Esophagus muscularis mucosa (tissue), 4 donors: ENCODE measurements around the gene SLC52A3. TPM values are rescaled to one million over a fixed set of nuclear protein-coding genes. Genes with fewer than 3 reads are reported as not detected.

Experiments
- DNase-seq: peaks from one replicate; pipeline ENCODE4 v3.0.0-alpha.2; 2017; ENCODE audit errors: extremely low spot score
- H3K27ac ChIP-seq, 4 donors: fragments of 200-600 bp; sonication (generic); replicated peaks in 1 of 4; 1 replicate in 3 of 4; 2 replicates in 1 of 4; pipeline ENCODE4 v1.5.1; 2016 to 2019; ENCODE audit warnings: mild to moderate bottlenecking in 1 of 4
- H3K27me3 ChIP-seq, 4 donors: fragments of 200-600 bp; sonication (generic); one replicate each; pipeline versions ENCODE4 v1.5.1 to v1.6.0; 2016 to 2019
- H3K36me3 ChIP-seq, 4 donors: fragments of 200-600 bp; sonication (generic); one replicate each; pipeline ENCODE4 v1.5.1; 2016 to 2019
- H3K4me1 ChIP-seq, 4 donors: fragments of 200-600 bp; sonication (generic); one replicate each; pipeline ENCODE4 v1.5.1; 2016 to 2019
- H3K4me3 ChIP-seq, 4 donors: fragments of 200-600 bp; sonication (generic); 1 replicate in 2 of 4; 2 replicates in 2 of 4; pipeline ENCODE4 v1.5.1; 2016 to 2019; ENCODE audit warnings: mild to moderate bottlenecking in 4 of 4, moderate library complexity in 1 of 4
- H3K9me3 ChIP-seq, 4 donors: fragments of 200-600 bp; sonication (generic); 1 replicate in 3 of 4; 2 replicates in 1 of 4; pipeline ENCODE4 v1.5.1; 2016 to 2019
- CTCF ChIP-seq, 3 experiments: fragments of 200-600 bp in 2 of 3; fragments of 450-650 bp in 1 of 3; sonication (generic) in 2 of 3; IDR thresholded peaks; one replicate each; pipeline ENCODE4 v1.5.1; 2017 to 2019; ENCODE audit warnings: antibody characterized with exemption in 3 of 3, mild to moderate bottlenecking in 2 of 3, moderate library complexity in 1 of 3
- EP300 ChIP-seq: sonication (generic); formaldehyde crosslinking; IDR thresholded peaks from one replicate; pipeline ENCODE4 v1.6.1; 2017; ENCODE audit warnings: antibody characterized with exemption
- POLR2A ChIP-seq: fragments of 450-650 bp; IDR thresholded peaks from one replicate; pipeline ENCODE4 v1.6.1; 2017; ENCODE audit warnings: antibody characterized with exemption, moderate library complexity, mild to moderate bottlenecking, low read depth
- POLR2AphosphoS5 ChIP-seq, 2 donors: sonication (generic); formaldehyde crosslinking; IDR thresholded peaks; one replicate each; pipeline ENCODE4 v1.6.1; 2017; ENCODE audit warnings: antibody characterized with exemption in 2 of 2
- WGBS: methylation state at CpG from one replicate; pipeline ENCODE4 v1.1.5; 2018; 5-methylcytosine and 5-hydroxymethylcytosine counted together
- intact Hi-C: fragments of 100-400 bp; cut with DNase I; formaldehyde crosslinking; loops from one replicate; pipeline ENCODE4 v1.15.1; 2023
- total RNA-seq, 4 donors: library from RNA; depleted of rRNA; stranded (reverse); fragments of >200 nt; gene quantifications; one replicate each; pipeline versions ENCODE4 v1.1.0 to v1.2.1, GENCODE V29; 2016

Gene SLC52A3
- total RNA-seq, 4 donors from 2014 or later, result 1.5 to 2.2 (median 1.7) TPM; not detected in 1

- H3K9me3 ChIP-seq, result peaks cover 0 to 6% (median 2%) of the 10 kb centered on the region in 4 donors
- H3K4me3 ChIP-seq, result no peak overlapping the region
- intact Hi-C loops, result no loop called here
- no peak for DNase-seq
- H3K27ac ChIP-seq, result no peak overlapping the region
- H3K27me3 ChIP-seq, result peaks cover 0 to 53% (median 2%) of the 10 kb centered on the region in 4 donors
- no peaks in the 10 kb centered on the region for H3K4me1 ChIP-seq
- H3K36me3 ChIP-seq, result no peaks in the 10 kb centered on the region
- 76% methylated on average over 5 of the region's 5 CpGs for WGBS
- no peak for TF ChIP-seq POLR2AphosphoS5 (IDR thresholded peaks at IDR 0.05)
- TF ChIP-seq CTCF (IDR thresholded peaks at IDR 0.05), result no peak
- TF ChIP-seq EP300, result no peak
- no peak for TF ChIP-seq POLR2A
Observed at GRCh38 chr20:774660-775057, 6.4 kb upstream of the SLC52A3 start.

GRCh38 chr20:774016-774659 is 5.8 kb upstream of the SLC52A3 start:
- no peak for DNase-seq
- Histone ChIP-seq H3K36me3 (no peaks in the 10 kb centered on the region), H3K9me3 (peaks cover 0 to 6% (median 2%) of the 10 kb centered on the region in 4 donors), H3K27ac (no peak overlapping the region), H3K4me3 (no peak overlapping the region), H3K4me1 (no peaks in the 10 kb centered on the region), H3K27me3 (peaks cover 0 to 53% (median 2%) of the 10 kb centered on the region in 4 donors)
- intact Hi-C loops, result no loop called here
- 80% methylated on average over 8 of the region's 8 CpGs for WGBS
- TF ChIP-seq EP300, result no peak
- no peak for TF ChIP-seq CTCF (IDR thresholded peaks at IDR 0.05)
- no peak for TF ChIP-seq POLR2A
- TF ChIP-seq POLR2AphosphoS5 (IDR thresholded peaks at IDR 0.05), result no peak

GRCh38 chr20:772806-773205 is 4.5 kb upstream of the SLC52A3 start:
- Histone ChIP-seq H3K27ac (no peak overlapping the region), H3K9me3 (peaks cover 0 to 6% (median 2%) of the 10 kb centered on the region in 4 donors), H3K4me1 (no peaks in the 10 kb centered on the region), H3K27me3 (peaks cover 0 to 59% (median 2%) of the 10 kb centered on the region in 4 donors), H3K4me3 (no peak overlapping the region), H3K36me3 (no peaks in the 10 kb centered on the region)
- intact Hi-C loops, result no loop called here
- TF ChIP-seq POLR2AphosphoS5 (IDR thresholded peaks at IDR 0.05) (no peak), POLR2A (no peak), EP300 (no peak), CTCF (IDR thresholded peaks at IDR 0.05) (no peak)
- no peak for DNase-seq
- WGBS, result 68% methylated on average over 8 of the region's 9 CpGs

GRCh38 chr20:771741-772464 is 3.6 kb upstream of the SLC52A3 start:
- intact Hi-C loops, result no loop called here
- Histone ChIP-seq H3K9me3 (peaks cover 0 to 6% (median 2%) of the 10 kb centered on the region in 4 donors), H3K36me3 (no peaks in the 10 kb centered on the region), H3K27ac (no peak overlapping the region), H3K4me1 (no peaks in the 10 kb centered on the region), H3K27me3 (peaks cover 0 to 59% (median 2%) of the 10 kb centered on the region in 4 donors), H3K4me3 (no peak overlapping the region)
- no peak for DNase-seq
- 55% methylated on average over 9 of the region's 9 CpGs for WGBS
- no peak for TF ChIP-seq EP300
- TF ChIP-seq POLR2AphosphoS5 (IDR thresholded peaks at IDR 0.05), result no peak
- no peak for TF ChIP-seq POLR2A
- TF ChIP-seq CTCF (IDR thresholded peaks at IDR 0.05), result no peak
